Middle frontal gyrus (tissue), 1 donor: ENCODE results near the gene LHX8.
"Not testable (repeated sequence)": the region's sequence is repeated elsewhere in the genome, so short reads cannot be mapped to it uniquely, and the experiment has no call there.

Source experiments
- DNase-seq: peaks from one replicate; pipeline ENCODE4 v3.0.0-alpha.2; 2015; ENCODE audit warnings: low spot score; ENCODE audit errors: extremely low spot score

The LHX8 gene

GRCh38 chr1:75132812-75133619 is 1.2 kb upstream of the LHX8 start:
- DNase-seq, result no peak

- no peak for DNase-seq
Measured at GRCh38 chr1:75134647-75135572, 722 bp downstream of the LHX8 start.

GRCh38 chr1:75135573-75136194 is 1.5 kb downstream of the LHX8 start:
- no peak for DNase-seq

GRCh38 chr1:75136195-75136815 is 2.1 kb downstream of the LHX8 start:
- DNase-seq, result no peak

- DNase-seq, result no peak
Measured at GRCh38 chr1:75136921-75137641, 2.9 kb downstream of the LHX8 start.

- DNase-seq, result no peak
Measured at GRCh38 chr1:75152092-75152491, 17.9 kb downstream of the LHX8 start.

- DNase-seq, result no peak
Measured at GRCh38 chr1:75159154-75159553, 25.0 kb downstream of the LHX8 start.

GRCh38 chr1:75165264-75165663 is 31.1 kb downstream of the LHX8 start:
- DNase-seq, result no peak

GRCh38 chr1:75166821-75167220 is 32.6 kb downstream of the LHX8 start:
- no peak for DNase-seq

GRCh38 chr1:75170011-75170410 is 35.8 kb downstream of the LHX8 start:
- DNase-seq, result no peak

GRCh38 chr1:75170981-75171380 is 36.8 kb downstream of the LHX8 start:
- no peak for DNase-seq

GRCh38 chr1:75171876-75172275 is 37.7 kb downstream of the LHX8 start:
- no peak for DNase-seq

GRCh38 chr1:75172556-75172955 is 38.4 kb downstream of the LHX8 start:
- DNase-seq, result no peak

- no peak for DNase-seq
Measured at GRCh38 chr1:75174031-75174760, 40.0 kb downstream of the LHX8 start.

- DNase-seq, result not testable (repeated sequence)
Measured at GRCh38 chr1:75181214-75181955, 47.2 kb downstream of the LHX8 start.

GRCh38 chr1:75188892-75189291 is 54.7 kb downstream of the LHX8 start:
- no peak for DNase-seq

GRCh38 chr1:75198163-75198562 is 64.0 kb downstream of the LHX8 start:
- DNase-seq, result no peak

- no peak for DNase-seq
Measured at GRCh38 chr1:75198761-75199160, 64.6 kb downstream of the LHX8 start.

GRCh38 chr1:75202751-75203150 is 68.6 kb downstream of the LHX8 start:
- DNase-seq, result no peak
